ENCODE measurements around the gene GLB1L.

Gene GLB1L

DNA sequence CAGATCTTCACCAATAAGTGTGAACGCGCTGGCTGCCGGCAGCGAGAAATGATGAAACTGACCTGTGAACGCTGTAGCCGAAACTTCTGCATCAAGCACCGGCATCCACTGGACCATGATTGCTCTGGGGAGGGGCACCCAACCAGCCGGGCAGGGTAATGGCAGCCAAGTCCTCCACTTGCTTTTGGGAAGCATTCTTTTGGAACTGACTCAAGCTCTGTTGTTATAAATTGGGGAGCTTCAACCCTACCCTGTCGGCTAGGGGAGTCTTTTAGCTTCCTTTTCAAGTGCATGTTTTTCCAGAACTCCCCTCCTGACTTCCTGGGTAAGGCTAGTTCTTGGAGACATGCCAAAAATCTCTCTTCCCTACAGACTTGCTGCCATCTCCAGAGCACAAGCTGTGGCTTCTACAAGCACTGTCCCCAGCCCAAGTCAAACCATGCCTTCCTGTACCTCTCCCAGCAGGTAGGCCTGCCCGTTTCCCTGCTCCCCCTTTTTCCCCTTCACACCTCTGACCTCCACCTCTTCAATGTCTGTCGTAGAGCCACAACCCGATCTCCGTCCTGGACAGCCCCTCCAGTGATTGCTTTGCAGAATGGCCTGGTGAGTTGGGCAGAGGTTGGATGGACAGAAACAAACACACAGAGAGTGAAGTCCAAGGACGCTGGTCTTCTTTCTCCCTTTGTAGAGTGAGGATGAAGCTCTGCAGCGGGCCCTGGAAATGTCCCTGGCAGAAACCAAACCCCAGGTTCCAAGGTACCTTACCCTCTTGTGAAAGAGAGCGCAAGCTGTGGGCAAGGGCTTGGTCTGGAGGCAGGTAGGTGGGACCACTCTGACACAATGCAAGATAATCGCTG, 37.1 kb downstream of the GLB1L start:
- Histone ChIP-seq H3K36me3 (ENCODE audit: low read length) (no peaks in the 10 kb centered on the region), H3K27ac (ENCODE audit: low read depth, low read length) (no peak overlapping the region), H3K4me3 (ENCODE audit: insufficient read depth, low read length, poor library complexity, severe bottlenecking) (no peak overlapping the region)

GRCh38 chr2:219207134-219207883, 37.9 kb downstream of the GLB1L start:
- H3K27ac ChIP-seq (ENCODE audit: low read depth, low read length): peak overlapping the region; percentile 73
- H3K9me2 ChIP-seq (replicated peaks; ENCODE audit: insufficient read depth, low read length): no peaks in the 10 kb centered on the region
- H3K4me2 ChIP-seq (ENCODE audit: low read depth, low read length, poor library complexity, severe bottlenecking): peak overlapping the region; percentile 79
- H3K79me2 ChIP-seq (ENCODE audit: insufficient read depth, low read length): no peaks in the 10 kb centered on the region
- peak overlapping the region; percentile 60 for H3K4me3 ChIP-seq (ENCODE audit: insufficient read depth, low read length, poor library complexity, severe bottlenecking)
- H3K9ac ChIP-seq (ENCODE audit: low read length): peak overlapping the region; percentile 68
- H4K20me1 ChIP-seq (ENCODE audit: low read depth, low read length): no peaks in the 10 kb centered on the region
- H3K9me3 ChIP-seq (ENCODE audit: insufficient read depth, low read length): no peaks in the 10 kb centered on the region
- peak overlapping the region; percentile 36 for H2AFZ ChIP-seq (ENCODE audit: low read depth, low read length, severe bottlenecking)
- no peaks in the 10 kb centered on the region for H3K27me3 ChIP-seq (ENCODE audit: low read length)
- no peaks in the 10 kb centered on the region for H3K36me3 ChIP-seq (ENCODE audit: low read length)
- no peaks in the 10 kb centered on the region for H3F3A ChIP-seq (ENCODE audit: insufficient read depth)
- no peak for TF ChIP-seq EZH2phosphoT487 (conservative IDR thresholded peaks at IDR 0.05; ENCODE audit: low read length)
- no peak for TF ChIP-seq CTCF (IDR thresholded peaks at IDR 0.05; ENCODE audit: insufficient read depth, low read length, poor library complexity, severe bottlenecking)

More for the DNA sequence above, 37.1 kb downstream of the GLB1L start:
- Histone ChIP-seq H3K9me3 (ENCODE audit: insufficient read depth, low read length) (no peaks in the 10 kb centered on the region), H2AFZ (ENCODE audit: low read depth, low read length, severe bottlenecking) (no peak overlapping the region), H3K9me2 (replicated peaks; ENCODE audit: insufficient read depth, low read length) (no peaks in the 10 kb centered on the region), H3K4me2 (ENCODE audit: low read depth, low read length, poor library complexity, severe bottlenecking) (no peak overlapping the region), H3K79me2 (ENCODE audit: insufficient read depth, low read length) (no peaks in the 10 kb centered on the region), H3K9ac (ENCODE audit: low read length) (peak overlapping the region; percentile 68; the same call in 1 of the 2 replicates), H3K27me3 (ENCODE audit: low read length) (no peaks in the 10 kb centered on the region), H3F3A (ENCODE audit: insufficient read depth) (no peaks in the 10 kb centered on the region), H4K20me1 (ENCODE audit: low read depth, low read length) (no peaks in the 10 kb centered on the region)
- no peak for TF ChIP-seq EZH2phosphoT487 (conservative IDR thresholded peaks at IDR 0.05; ENCODE audit: low read length)
- no peak for TF ChIP-seq CTCF (IDR thresholded peaks at IDR 0.05; ENCODE audit: insufficient read depth, low read length, poor library complexity, severe bottlenecking)

DNA sequence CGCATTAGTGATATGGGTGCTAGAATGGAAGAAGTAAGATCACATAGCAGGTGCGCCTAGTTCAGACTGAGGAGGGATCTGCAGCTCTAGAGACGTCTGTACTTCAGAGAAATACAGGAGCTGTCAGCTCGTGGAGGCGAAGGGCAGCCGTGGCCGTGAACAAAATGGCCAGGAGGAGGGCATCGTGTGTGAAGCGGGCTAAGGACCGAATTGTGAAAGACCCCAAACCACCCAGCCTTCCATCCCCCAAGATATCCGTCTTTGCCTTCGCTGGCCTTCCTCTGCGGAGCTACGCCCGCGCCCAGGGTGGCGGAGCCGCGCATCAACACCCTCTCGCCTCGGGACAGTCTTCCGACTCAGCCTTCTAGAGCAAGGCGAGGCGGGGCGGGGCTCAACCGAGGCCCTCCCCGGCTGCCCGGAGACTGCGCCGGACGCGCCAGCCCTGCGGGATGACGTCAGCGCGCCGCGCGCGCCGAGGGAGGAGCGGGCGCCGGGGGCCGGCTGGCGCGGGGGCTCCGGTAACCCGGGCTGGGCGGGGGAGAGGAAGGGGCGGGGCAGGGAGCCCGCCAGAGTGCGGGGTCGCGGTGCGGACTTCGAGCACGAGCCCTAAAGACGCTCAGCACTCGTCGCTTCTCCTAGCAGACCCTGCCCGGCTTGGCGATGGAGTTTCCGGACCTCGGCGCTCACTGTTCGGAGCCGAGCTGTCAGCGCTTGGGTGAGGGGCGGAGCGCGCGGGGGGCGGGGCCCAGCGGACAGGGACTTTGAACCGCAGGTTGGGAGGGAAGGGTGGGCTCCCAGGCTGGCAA, 38.7 kb downstream of the GLB1L start, which contains the start of gene ZFAND2B:
Gene ZFAND2B (plus strand): TSS at position 455 of the 806 bp plus-strand sequence. CDS start 206 bp downstream, at position 661.
- peak within 1 kb of the TSS; percentile 79 for H3K4me2 ChIP-seq (ENCODE audit: low read depth, low read length, poor library complexity, severe bottlenecking)
- H3K4me3 ChIP-seq (ENCODE audit: insufficient read depth, low read length, poor library complexity, severe bottlenecking): peak within 1 kb of the TSS; percentile 60
- no peaks in the 10 kb centered on the region for H3K9me2 ChIP-seq (replicated peaks; ENCODE audit: insufficient read depth, low read length)
- H3K9me3 ChIP-seq (ENCODE audit: insufficient read depth, low read length): no peaks in the 10 kb centered on the region
- H3K27me3 ChIP-seq (ENCODE audit: low read length): no peaks in the 10 kb centered on the region
- no peaks in the 10 kb centered on the region for H3K79me2 ChIP-seq (ENCODE audit: insufficient read depth, low read length)
- peak within 1 kb of the TSS; percentile 68 for H3K9ac ChIP-seq (ENCODE audit: low read length)
- no peak for TF ChIP-seq CTCF (IDR thresholded peaks at IDR 0.05; ENCODE audit: insufficient read depth, low read length, poor library complexity, severe bottlenecking)
- no peak for TF ChIP-seq EZH2phosphoT487 (conservative IDR thresholded peaks at IDR 0.05; ENCODE audit: low read length)
- peak within 1 kb of the TSS; percentile 73 for H3K27ac ChIP-seq (ENCODE audit: low read depth, low read length)
- no peaks in the 10 kb centered on the region for H3F3A ChIP-seq (ENCODE audit: insufficient read depth)
- peak within 1 kb of the TSS; percentile 82 for H2AFZ ChIP-seq (ENCODE audit: low read depth, low read length, severe bottlenecking)
- no peaks in the 10 kb centered on the region for H4K20me1 ChIP-seq (ENCODE audit: low read depth, low read length)
- no peaks in the 10 kb centered on the region for H3K36me3 ChIP-seq (ENCODE audit: low read length)
